HEK293 (cell line): Measurements from ENCODE around the gene PLSCR1.
"Not testable (repeated sequence)": the region's sequence is repeated elsewhere in the genome, so short reads cannot be mapped to it uniquely, and the experiment has no call there.

Source experiments
- CTCF ChIA-PET: fragments of 350-600 bp; formaldehyde crosslinking; extraction: SDS; loops from one replicate; lab custom pipeline; 2021; ENCODE audit warnings: antibody characterized with exemption; lab: Yijun Ruan, JAX
- POLR2A ChIA-PET: fragments of 300-600 bp; formaldehyde crosslinking; extraction: SDS; loops from one replicate; lab custom pipeline; 2020; ENCODE audit warnings: antibody characterized with exemption, inconsistent platforms; lab: Yijun Ruan, JAX
- H3K27ac ChIP-seq: fragments of 200-500 bp; sonication (Bioruptor generic); 2 replicates; pipeline ENCODE4 v1.5.1; 2014; ENCODE audit warnings: low read depth, low read length, control low read depth, inconsistent platforms; ENCODE audit errors: extremely low read depth
- H3K36me3 ChIP-seq, 2 experiments: fragments of 200-500 bp in 1 of 2; sonication (Bioruptor generic) in 1 of 2; 1 replicate in 1 of 2; 2 replicates in 1 of 2; pipeline ENCODE4 v1.5.1; 2014 to 2017; ENCODE audit warnings: inconsistent platforms in 2 of 2, low read length in 2 of 2; ENCODE audit not compliant: control insufficient read depth in 2 of 2, insufficient read depth in 1 of 2
- H3K4me1 ChIP-seq: fragments of 200-500 bp; sonication (Bioruptor generic); 2 replicates; pipeline ENCODE4 v1.5.1; 2014; ENCODE audit warnings: mild to moderate bottlenecking, low read length, inconsistent platforms; ENCODE audit not compliant: control insufficient read depth, insufficient read depth
- H3K4me3 ChIP-seq: 2 replicates; pipeline ENCODE4 v1.5.1; 2011; ENCODE audit warnings: low read depth, mild to moderate bottlenecking, control low read depth, low read length, moderate library complexity
- H3K9me3 ChIP-seq: fragments of 200-500 bp; sonication (Bioruptor generic); 2 replicates; pipeline ENCODE4 v1.5.1; 2014; ENCODE audit warnings: low read depth, low read length, inconsistent platforms; ENCODE audit not compliant: control insufficient read depth, insufficient read depth
- GLI4 ChIP-seq: fragments of 450-650 bp; formaldehyde crosslinking; IDR thresholded peaks from 2 replicates; pipeline ENCODE4 v1.5.1; 2016; ENCODE audit warnings: missing biosample characterization, missing genetic modification characterization
- MZF1 ChIP-seq: fragments of 450-650 bp; formaldehyde crosslinking; IDR thresholded peaks from 2 replicates; pipeline ENCODE4 v1.5.1; 2017; ENCODE audit warnings: missing biosample characterization, missing genetic modification characterization, borderline replicate concordance
- ZEB2 ChIP-seq: fragments of 450-650 bp; formaldehyde crosslinking; IDR thresholded peaks from 2 replicates; pipeline ENCODE4 v1.5.1; 2016; ENCODE audit warnings: missing biosample characterization, missing genetic modification characterization
- ZNF10 ChIP-seq: fragments of 450-650 bp; formaldehyde crosslinking; IDR thresholded peaks from 2 replicates; pipeline ENCODE4 v1.5.1; 2017; ENCODE audit warnings: missing biosample characterization, missing genetic modification characterization
- ZNF211 ChIP-seq: fragments of 450-650 bp; formaldehyde crosslinking; IDR thresholded peaks from 2 replicates; pipeline ENCODE4 v1.5.1; 2016; ENCODE audit warnings: low read depth, missing biosample characterization, missing genetic modification characterization
- ZNF239 ChIP-seq: fragments of 450-650 bp; formaldehyde crosslinking; IDR thresholded peaks from 2 replicates; pipeline ENCODE4 v1.5.1; 2016; ENCODE audit warnings: missing biosample characterization, missing genetic modification characterization
- ZNF510 ChIP-seq: fragments of 450-650 bp; formaldehyde crosslinking; IDR thresholded peaks from 2 replicates; pipeline ENCODE4 v1.5.1; 2018; ENCODE audit warnings: mild to moderate bottlenecking, missing genetic modification characterization, missing biosample characterization; ENCODE audit not compliant: insufficient replicate concordance
- ZNF521 ChIP-seq: fragments of 450-650 bp; formaldehyde crosslinking; IDR thresholded peaks from 2 replicates; pipeline ENCODE4 v1.5.1; 2017; ENCODE audit warnings: missing biosample characterization, mild to moderate bottlenecking, missing genetic modification characterization
- ZNF610 ChIP-seq: fragments of 450-650 bp; formaldehyde crosslinking; IDR thresholded peaks from 2 replicates; pipeline ENCODE4 v1.5.1; 2016; ENCODE audit warnings: missing biosample characterization, missing genetic modification characterization, borderline replicate concordance
- ZNF621 ChIP-seq: fragments of 450-650 bp; formaldehyde crosslinking; IDR thresholded peaks from 2 replicates; pipeline ENCODE4 v1.5.1; 2017; ENCODE audit warnings: missing biosample characterization, missing genetic modification characterization
- TF ChIP-seq, protein P1 (sequence below): fragments of 450-650 bp; formaldehyde crosslinking; IDR thresholded peaks from 2 replicates; pipeline ENCODE4 v1.5.1; 2016; ENCODE audit warnings: missing biosample characterization, missing genetic modification characterization, borderline replicate concordance
- TF ChIP-seq, protein P2 (sequence below): fragments of 450-650 bp; formaldehyde crosslinking; IDR thresholded peaks from 2 replicates; pipeline ENCODE4 v1.5.1; 2016; ENCODE audit warnings: missing biosample characterization, missing genetic modification characterization
- TF ChIP-seq, protein P3 (sequence below): fragments of 450-650 bp; formaldehyde crosslinking; IDR thresholded peaks from 2 replicates; pipeline ENCODE4 v1.5.1; 2016; ENCODE audit warnings: missing biosample characterization, missing genetic modification characterization
- TF ChIP-seq, protein P4 (sequence below): IDR thresholded peaks from 2 replicates; pipeline ENCODE4 v1.6.1; 2011; ENCODE audit warnings: mild to moderate bottlenecking, low read depth, low read length, borderline replicate concordance
- TF ChIP-seq, protein P5 (sequence below): fragments of 450-650 bp; formaldehyde crosslinking; IDR thresholded peaks from 2 replicates; pipeline ENCODE4 v1.5.1; 2017; ENCODE audit warnings: missing biosample characterization, missing genetic modification characterization
- TF ChIP-seq, protein P6 (sequence below): fragments of 450-650 bp; formaldehyde crosslinking; IDR thresholded peaks from 2 replicates; pipeline ENCODE4 v1.5.1; 2016; ENCODE audit warnings: missing biosample characterization, missing genetic modification characterization

The PLSCR1 gene

DNA sequence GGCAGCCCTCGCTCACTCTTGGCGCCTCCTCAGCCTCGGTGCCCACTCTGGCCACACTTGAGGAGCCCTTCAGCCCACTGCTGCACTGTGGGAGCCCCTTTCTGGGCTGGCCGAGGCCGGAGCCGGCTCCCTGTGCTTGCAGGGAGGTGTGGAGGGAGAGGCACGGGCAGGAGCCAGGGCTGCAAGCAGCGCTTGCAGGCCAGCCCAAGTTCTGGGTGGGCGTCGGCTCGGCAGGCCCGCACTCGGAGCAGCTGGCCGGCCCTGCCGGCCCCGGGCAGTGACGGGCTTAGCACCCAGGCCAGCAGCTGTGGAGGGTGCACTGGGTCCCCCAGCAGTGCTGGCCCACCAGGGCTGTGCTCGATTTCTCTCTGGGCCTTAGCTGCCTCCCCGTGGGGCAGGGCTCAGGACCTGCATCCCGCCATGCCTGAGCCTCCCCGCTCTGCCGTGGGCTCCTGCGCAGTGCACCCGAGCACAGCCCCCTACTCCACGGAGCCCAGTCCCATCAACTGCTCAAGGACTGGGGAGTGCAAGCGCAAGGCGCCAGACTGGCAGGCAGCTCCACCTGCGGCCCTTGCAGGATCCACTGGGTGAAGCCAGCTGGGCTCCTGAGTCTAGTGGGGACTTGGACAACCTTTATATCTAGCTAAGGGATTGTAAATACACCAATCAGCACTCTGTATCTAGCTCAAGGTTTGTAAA lies 47.1 kb downstream of the PLSCR1 start:
- H3K4me1 ChIP-seq, POLR2A ChIA-PET, CTCF ChIA-PET, H3K9me3 ChIP-seq, H3K36me3 ChIP-seq, H3K27ac ChIP-seq, H3K4me3 ChIP-seq: not testable (repeated sequence)

DNA sequence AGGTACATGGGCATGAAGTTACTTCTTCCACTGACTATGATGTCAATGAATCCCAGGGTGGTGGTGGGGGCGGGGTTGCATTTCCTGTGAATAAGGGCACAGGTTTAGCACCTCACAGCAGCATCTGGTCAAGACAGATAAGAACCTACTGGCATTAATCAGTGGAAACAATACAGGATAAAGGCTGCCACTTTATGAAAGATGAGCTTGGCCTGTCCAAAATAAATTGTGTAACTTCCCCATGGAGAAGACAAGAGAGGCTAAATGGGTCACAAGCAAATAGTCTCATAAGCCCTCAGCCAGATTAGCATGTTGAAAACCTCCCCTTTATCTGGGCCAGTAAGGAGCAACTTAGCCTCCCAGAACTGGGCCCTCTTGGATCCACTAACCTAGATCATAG lies 47.7 kb downstream of the PLSCR1 start:
- Histone ChIP-seq H3K9me3 (no peaks in the 10 kb centered on the region), H3K27ac (no peak overlapping the region), H3K4me3 (no peak overlapping the region), H3K4me1 (no peaks in the 10 kb centered on the region), H3K36me3 (no peaks in the 10 kb centered on the region)
- ChIA-PET POLR2A (no interaction called here), CTCF (no interaction called here)
- TF ChIP-seq, protein P1, sequence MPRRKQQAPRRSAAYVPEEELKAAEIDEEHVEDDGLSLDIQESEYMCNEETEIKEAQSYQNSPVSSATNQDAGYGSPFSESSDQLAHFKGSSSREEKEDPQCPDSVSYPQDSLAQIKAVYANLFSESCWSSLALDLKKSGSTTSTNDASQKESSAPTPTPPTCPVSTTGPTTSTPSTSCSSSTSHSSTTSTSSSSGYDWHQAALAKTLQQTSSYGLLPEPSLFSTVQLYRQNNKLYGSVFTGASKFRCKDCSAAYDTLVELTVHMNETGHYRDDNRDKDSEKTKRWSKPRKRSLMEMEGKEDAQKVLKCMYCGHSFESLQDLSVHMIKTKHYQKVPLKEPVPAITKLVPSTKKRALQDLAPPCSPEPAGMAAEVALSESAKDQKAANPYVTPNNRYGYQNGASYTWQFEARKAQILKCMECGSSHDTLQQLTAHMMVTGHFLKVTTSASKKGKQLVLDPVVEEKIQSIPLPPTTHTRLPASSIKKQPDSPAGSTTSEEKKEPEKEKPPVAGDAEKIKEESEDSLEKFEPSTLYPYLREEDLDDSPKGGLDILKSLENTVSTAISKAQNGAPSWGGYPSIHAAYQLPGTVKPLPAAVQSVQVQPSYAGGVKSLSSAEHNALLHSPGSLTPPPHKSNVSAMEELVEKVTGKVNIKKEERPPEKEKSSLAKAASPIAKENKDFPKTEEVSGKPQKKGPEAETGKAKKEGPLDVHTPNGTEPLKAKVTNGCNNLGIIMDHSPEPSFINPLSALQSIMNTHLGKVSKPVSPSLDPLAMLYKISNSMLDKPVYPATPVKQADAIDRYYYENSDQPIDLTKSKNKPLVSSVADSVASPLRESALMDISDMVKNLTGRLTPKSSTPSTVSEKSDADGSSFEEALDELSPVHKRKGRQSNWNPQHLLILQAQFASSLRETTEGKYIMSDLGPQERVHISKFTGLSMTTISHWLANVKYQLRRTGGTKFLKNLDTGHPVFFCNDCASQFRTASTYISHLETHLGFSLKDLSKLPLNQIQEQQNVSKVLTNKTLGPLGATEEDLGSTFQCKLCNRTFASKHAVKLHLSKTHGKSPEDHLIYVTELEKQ: no peak
- TF ChIP-seq ZEB2 (tag by site-specific recombination): no peak
- TF ChIP-seq, protein P2, sequence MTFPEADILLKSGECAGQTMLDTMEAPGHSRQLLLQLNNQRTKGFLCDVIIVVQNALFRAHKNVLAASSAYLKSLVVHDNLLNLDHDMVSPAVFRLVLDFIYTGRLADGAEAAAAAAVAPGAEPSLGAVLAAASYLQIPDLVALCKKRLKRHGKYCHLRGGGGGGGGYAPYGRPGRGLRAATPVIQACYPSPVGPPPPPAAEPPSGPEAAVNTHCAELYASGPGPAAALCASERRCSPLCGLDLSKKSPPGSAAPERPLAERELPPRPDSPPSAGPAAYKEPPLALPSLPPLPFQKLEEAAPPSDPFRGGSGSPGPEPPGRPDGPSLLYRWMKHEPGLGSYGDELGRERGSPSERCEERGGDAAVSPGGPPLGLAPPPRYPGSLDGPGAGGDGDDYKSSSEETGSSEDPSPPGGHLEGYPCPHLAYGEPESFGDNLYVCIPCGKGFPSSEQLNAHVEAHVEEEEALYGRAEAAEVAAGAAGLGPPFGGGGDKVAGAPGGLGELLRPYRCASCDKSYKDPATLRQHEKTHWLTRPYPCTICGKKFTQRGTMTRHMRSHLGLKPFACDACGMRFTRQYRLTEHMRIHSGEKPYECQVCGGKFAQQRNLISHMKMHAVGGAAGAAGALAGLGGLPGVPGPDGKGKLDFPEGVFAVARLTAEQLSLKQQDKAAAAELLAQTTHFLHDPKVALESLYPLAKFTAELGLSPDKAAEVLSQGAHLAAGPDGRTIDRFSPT: no peak

DNA sequence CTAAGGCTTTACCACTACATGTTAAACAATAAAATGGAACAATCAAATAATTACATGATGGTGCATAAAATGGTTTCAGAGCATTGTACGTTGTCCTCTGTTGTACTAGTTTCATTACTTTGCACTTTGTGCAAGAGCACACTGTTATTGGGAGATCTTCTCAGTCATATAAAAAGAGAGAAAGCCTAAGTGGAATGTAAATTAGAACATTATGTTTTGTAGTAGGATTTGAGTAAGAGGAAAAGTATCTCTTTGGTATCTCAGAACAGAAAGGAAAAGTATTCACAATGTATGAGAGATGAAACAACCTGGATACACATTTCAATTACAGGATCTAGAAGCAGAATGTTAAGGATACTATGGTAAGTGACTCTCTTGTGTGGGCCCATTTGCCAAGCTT lies 48.2 kb downstream of the PLSCR1 start:
- H3K36me3 ChIP-seq: no peaks in the 10 kb centered on the region
- H3K27ac ChIP-seq: no peak overlapping the region
- no peaks in the 10 kb centered on the region for H3K9me3 ChIP-seq
- CTCF ChIA-PET: no interaction called here
- no peak overlapping the region for H3K4me3 ChIP-seq
- POLR2A ChIA-PET: no interaction called here
- H3K4me1 ChIP-seq: no peaks in the 10 kb centered on the region
- TF ChIP-seq ZNF510 (tag by site-specific recombination): no peak
- no peak for TF ChIP-seq GLI4 (tag by site-specific recombination)
- TF ChIP-seq, protein P3, sequence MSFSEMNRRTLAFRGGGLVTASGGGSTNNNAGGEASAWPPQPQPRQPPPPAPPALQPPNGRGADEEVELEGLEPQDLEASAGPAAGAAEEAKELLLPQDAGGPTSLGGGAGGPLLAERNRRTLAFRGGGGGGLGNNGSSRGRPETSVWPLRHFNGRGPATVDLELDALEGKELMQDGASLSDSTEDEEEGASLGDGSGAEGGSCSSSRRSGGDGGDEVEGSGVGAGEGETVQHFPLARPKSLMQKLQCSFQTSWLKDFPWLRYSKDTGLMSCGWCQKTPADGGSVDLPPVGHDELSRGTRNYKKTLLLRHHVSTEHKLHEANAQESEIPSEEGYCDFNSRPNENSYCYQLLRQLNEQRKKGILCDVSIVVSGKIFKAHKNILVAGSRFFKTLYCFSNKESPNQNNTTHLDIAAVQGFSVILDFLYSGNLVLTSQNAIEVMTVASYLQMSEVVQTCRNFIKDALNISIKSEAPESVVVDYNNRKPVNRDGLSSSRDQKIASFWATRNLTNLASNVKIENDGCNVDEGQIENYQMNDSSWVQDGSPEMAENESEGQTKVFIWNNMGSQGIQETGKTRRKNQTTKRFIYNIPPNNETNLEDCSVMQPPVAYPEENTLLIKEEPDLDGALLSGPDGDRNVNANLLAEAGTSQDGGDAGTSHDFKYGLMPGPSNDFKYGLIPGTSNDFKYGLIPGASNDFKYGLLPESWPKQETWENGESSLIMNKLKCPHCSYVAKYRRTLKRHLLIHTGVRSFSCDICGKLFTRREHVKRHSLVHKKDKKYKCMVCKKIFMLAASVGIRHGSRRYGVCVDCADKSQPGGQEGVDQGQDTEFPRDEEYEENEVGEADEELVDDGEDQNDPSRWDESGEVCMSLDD (tag by site-specific recombination): no peak
- TF ChIP-seq, protein P4, sequence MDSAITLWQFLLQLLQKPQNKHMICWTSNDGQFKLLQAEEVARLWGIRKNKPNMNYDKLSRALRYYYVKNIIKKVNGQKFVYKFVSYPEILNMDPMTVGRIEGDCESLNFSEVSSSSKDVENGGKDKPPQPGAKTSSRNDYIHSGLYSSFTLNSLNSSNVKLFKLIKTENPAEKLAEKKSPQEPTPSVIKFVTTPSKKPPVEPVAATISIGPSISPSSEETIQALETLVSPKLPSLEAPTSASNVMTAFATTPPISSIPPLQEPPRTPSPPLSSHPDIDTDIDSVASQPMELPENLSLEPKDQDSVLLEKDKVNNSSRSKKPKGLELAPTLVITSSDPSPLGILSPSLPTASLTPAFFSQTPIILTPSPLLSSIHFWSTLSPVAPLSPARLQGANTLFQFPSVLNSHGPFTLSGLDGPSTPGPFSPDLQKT: no peak
- no peak for TF ChIP-seq ZNF521 (tag by site-specific recombination)
- no peak for TF ChIP-seq ZNF610 (tag by site-specific recombination)
- TF ChIP-seq, protein P5, sequence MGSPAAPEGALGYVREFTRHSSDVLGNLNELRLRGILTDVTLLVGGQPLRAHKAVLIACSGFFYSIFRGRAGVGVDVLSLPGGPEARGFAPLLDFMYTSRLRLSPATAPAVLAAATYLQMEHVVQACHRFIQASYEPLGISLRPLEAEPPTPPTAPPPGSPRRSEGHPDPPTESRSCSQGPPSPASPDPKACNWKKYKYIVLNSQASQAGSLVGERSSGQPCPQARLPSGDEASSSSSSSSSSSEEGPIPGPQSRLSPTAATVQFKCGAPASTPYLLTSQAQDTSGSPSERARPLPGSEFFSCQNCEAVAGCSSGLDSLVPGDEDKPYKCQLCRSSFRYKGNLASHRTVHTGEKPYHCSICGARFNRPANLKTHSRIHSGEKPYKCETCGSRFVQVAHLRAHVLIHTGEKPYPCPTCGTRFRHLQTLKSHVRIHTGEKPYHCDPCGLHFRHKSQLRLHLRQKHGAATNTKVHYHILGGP: no peak
- TF ChIP-seq, protein P6, sequence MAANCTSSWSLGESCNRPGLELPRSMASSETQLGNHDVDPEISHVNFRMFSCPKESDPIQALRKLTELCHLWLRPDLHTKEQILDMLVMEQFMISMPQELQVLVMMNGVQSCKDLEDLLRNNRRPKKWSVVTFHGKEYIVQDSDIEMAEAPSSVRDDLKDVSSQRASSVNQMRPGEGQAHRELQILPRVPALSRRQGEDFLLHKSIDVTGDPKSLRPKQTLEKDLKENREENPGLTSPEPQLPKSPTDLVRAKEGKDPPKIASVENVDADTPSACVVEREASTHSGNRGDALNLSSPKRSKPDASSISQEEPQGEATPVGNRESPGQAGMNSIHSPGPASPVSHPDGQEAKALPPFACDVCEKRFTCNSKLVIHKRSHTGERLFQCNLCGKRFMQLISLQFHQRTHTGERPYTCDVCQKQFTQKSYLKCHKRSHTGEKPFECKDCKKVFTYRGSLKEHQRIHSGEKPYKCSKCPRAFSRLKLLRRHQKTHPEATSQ: no peak
- TF ChIP-seq MZF1 (tag by site-specific recombination): no peak
- TF ChIP-seq ZNF10 (tag by site-specific recombination): no peak
- TF ChIP-seq ZNF239 (tag by site-specific recombination): no peak
- TF ChIP-seq ZNF621 (tag by site-specific recombination): no peak
- TF ChIP-seq ZNF211 (tag by site-specific recombination): no peak
